ENCODE data around the gene CASP12. TPM values are rescaled to one million over a fixed set of nuclear protein-coding genes. Genes with fewer than 3 reads are reported as not detected.

The CASP12 gene
- total and polyA plus RNA-seq, 2 donors from 2014 or later = 0.45 to 0.91 TPM

- Histone ChIP-seq H3K36me3 (ENCODE audit: control insufficient read depth in 2 of 3, insufficient read depth in 3 of 3, low read length in 3 of 3) (no peaks in the 10 kb centered on the region), H3K9ac (ENCODE audit: low read length in 3 of 3) (no peak overlapping the region), H3K4me3 (ENCODE audit: low read length in 3 of 3) (no peak overlapping the region), H3K27ac (ENCODE audit: low read depth in 2 of 2, low read length in 2 of 2) (no peak overlapping the region), H3K4me1 (ENCODE audit: control insufficient read depth in 2 of 3, insufficient read depth in 2 of 3, low read depth in 1 of 3, low read length in 3 of 3) (no peaks in the 10 kb centered on the region), H3K27me3 (ENCODE audit: control insufficient read depth, insufficient read depth, low read length) (no peaks in the 10 kb centered on the region), H3K9me3 (ENCODE audit: control insufficient read depth in 2 of 3, insufficient read depth in 1 of 3, low read length in 3 of 3) (no peaks in the 10 kb centered on the region)
- no peak for FAIRE-seq
- intact Hi-C loops (cut with DNase I) = no loop called here
- TF ChIP-seq CTCF (IDR thresholded peaks at IDR 0.05; ENCODE audit: borderline replicate concordance, extremely low read depth, insufficient read depth) = no peak
- no peak for DNase-seq
Measured at GRCh38 chr11:104881117-104881794, 17.0 kb downstream of the CASP12 start.

GRCh38 chr11:104879514-104880190 lies 18.6 kb downstream of the CASP12 start:
- H3K4me3 ChIP-seq (ENCODE audit: low read length in 3 of 3) = no peak overlapping the region
- intact Hi-C loops (cut with DNase I) = no loop called here
- no peak for TF ChIP-seq CTCF (IDR thresholded peaks at IDR 0.05; ENCODE audit: borderline replicate concordance, extremely low read depth, insufficient read depth)
- H3K36me3 ChIP-seq (ENCODE audit: control insufficient read depth in 2 of 3, insufficient read depth in 3 of 3, low read length in 3 of 3) = no peaks in the 10 kb centered on the region
- DNase-seq (no peak), FAIRE-seq (no peak)
- no peaks in the 10 kb centered on the region for H3K9me3 ChIP-seq (ENCODE audit: control insufficient read depth in 2 of 3, insufficient read depth in 1 of 3, low read length in 3 of 3)
- H3K9ac ChIP-seq (ENCODE audit: low read length in 3 of 3) = no peak overlapping the region
- no peaks in the 10 kb centered on the region for H3K4me1 ChIP-seq (ENCODE audit: control insufficient read depth in 2 of 3, insufficient read depth in 2 of 3, low read depth in 1 of 3, low read length in 3 of 3)
- no peak overlapping the region for H3K27ac ChIP-seq (ENCODE audit: low read depth in 2 of 2, low read length in 2 of 2)
- no peaks in the 10 kb centered on the region for H3K27me3 ChIP-seq (ENCODE audit: control insufficient read depth, insufficient read depth, low read length)

- intact Hi-C loops (cut with DNase I) = no loop called here
- Histone ChIP-seq H3K36me3 (ENCODE audit: control insufficient read depth in 2 of 3, insufficient read depth in 3 of 3, low read length in 3 of 3) (no peaks in the 10 kb centered on the region), H3K4me3 (ENCODE audit: low read length in 3 of 3) (no peak overlapping the region), H3K27ac (ENCODE audit: low read depth in 2 of 2, low read length in 2 of 2) (no peak overlapping the region), H3K9me3 (ENCODE audit: control insufficient read depth in 2 of 3, insufficient read depth in 1 of 3, low read length in 3 of 3) (no peaks in the 10 kb centered on the region), H3K4me1 (ENCODE audit: control insufficient read depth in 2 of 3, insufficient read depth in 2 of 3, low read depth in 1 of 3, low read length in 3 of 3) (no peaks in the 10 kb centered on the region), H3K9ac (ENCODE audit: low read length in 3 of 3) (no peak overlapping the region), H3K27me3 (ENCODE audit: control insufficient read depth, insufficient read depth, low read length) (no peaks in the 10 kb centered on the region)
- no peak for TF ChIP-seq CTCF (IDR thresholded peaks at IDR 0.05; ENCODE audit: borderline replicate concordance, extremely low read depth, insufficient read depth)
- DNase-seq = no peak
- FAIRE-seq = no peak
Measured at GRCh38 chr11:104876861-104877431, 21.3 kb downstream of the CASP12 start.

Measured in kidney (tissue), 14 donors.